Measurements from ENCODE around the gene PLCL1.

The PLCL1 gene

DNA sequence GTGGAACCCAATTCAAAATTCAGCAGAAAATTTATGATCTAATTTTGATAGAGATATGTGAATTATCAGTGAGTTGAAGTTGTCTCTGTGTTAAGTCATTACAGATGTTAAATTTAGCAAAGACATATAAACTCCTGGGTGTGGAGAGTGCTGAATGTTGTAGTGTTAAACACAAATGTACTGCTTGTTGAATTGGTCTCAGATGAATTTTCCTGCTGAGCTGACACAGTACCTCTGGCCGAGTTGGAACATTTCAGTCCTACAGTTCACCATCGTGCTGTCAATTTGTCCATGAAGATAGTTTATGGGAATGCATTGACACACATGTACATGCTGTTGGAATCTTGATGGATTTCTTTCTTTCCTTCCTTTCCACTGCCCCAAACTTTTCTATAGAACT lies 255.9 kb downstream of the PLCL1 start:
- DNase-seq (ENCODE audit: low read depth): no peak

DNA sequence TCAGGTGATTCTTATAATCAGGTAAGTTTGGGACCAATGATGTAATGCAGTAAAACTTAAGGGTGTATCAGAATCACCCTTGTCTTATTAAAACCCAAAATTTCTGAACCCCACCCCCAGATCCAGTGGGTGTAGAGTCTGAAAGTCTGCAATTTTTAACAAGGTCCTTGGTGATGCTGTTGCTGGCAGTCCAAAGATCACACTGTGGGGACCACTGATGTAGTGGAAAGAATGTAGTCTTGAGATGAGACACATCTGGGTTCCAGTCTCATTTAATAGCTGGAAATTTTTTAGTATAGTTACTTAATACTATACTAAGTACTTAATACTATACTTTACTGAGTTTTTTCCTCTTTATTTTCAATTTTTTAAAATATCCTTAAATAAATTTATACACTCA lies 258.4 kb downstream of the PLCL1 start:
- DNase-seq (ENCODE audit: low read depth): no peak

DNA sequence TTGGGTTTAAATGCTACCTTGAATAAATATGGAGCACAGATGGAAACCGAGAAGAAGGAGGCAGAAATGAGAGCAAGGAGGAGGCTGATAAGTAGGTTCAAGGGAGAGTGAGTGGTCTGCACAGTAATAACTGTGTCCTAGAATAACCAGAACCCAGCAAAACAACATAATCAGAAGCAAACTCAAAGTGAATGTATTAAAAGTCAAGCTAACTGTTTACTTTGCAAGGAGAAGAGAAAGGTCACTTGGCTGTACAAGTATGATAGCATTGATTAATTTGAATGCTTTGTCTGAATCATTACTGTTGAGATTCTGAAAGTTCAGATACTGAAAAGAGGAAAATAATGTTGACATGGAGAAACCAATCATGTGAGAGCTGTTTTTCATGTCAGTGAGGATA lies 258.8 kb downstream of the PLCL1 start:
- DNase-seq (ENCODE audit: low read depth): no peak

DNA sequence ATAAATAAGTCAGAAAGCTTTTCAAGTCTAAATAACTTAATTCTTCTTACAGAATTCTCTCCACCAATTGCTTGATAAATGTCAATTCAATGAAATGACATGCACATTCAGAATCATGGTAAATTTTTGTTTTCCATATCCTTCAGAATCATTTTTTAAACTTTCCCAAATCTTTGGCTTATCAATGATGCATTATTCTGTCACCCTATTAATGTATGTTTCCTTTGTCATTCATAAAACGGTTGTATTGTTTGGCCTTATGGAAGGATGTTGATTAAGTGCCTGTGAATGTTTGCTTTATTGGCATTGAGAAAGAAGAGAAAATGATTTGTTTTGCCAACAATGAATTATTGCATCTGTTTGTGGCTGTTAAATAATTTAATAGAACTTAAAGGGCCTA lies 260.9 kb downstream of the PLCL1 start:
- no peak for DNase-seq (ENCODE audit: low read depth)

DNA sequence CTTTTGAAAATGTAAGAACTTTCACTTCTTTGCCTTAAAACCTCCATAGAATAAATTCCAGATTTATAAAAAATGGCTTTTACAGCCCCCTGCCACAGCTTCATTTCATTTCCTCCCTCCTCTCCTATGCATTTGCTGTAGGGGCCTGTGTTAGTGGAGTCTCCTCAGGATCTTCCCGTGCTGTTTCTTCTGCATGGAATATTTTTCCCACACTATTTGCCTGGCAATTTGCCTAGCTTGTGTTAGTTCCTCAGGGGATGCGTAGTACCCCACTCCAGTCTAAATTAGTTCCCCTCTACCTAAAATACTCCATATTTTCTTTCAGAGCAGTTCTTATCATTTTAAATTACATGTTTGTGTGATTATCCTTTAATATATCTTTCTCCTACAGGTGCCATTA lies 262.2 kb downstream of the PLCL1 start:
- DNase-seq (ENCODE audit: low read depth): no peak

DNA sequence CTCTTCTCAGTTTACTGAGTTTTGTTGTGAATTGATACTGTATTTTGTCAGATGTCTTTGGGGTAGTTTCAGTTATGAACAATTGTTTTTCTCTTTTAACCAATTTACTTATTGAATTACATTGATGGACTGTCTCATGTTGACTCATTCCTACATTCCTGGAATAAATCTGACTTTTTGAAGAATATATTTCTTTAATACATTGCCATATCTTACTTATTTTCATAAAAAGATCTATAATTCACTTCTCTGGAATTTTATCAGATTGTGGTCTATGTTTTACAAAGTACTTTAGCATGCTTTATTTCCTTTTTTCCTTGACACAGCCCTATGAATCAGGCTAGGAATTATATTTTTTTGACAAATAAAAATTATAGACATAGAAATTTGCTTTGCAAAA lies 268.3 kb downstream of the PLCL1 start:
- DNase-seq (ENCODE audit: low read depth): no peak

DNA sequence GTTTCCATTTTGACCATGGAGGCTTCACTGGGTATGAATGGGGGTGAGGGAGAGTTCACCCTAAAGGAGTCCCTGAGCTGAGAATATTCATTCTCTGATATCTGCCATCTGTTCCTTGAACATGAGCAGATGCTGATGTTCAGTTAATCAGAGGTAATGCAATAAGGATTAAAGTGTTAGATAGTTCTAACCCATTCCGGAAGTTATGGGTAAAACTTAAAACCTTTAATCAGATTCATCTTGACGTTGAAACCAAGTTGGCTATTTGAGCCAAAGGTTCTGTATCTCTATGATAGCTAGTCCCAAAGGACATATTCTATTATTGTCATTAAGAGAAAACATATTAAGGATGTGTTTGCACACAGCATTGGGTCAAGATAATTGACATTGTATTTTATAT lies 268.9 kb downstream of the PLCL1 start:
- DNase-seq (ENCODE audit: low read depth): no peak

DNA sequence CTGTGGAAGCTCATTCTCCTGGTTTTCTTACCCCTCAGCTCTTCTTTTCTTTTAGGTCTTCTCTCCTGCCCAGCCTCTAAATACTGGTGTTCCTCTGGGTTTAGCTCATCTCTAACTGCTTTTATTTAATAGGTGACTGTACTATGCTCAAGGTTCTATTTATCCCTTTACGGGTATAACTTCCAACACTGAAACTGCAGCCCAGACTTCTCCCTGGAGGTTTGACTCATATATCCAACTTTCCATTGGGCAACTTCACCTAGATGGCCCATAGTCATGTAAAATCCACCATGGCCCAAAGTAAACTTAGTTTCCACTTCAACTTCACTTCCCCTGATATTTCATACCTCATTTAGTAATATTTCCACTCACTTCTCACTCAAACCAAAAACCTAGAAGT lies 273.1 kb downstream of the PLCL1 start:
- DNase-seq (ENCODE audit: low read depth): no peak

DNA sequence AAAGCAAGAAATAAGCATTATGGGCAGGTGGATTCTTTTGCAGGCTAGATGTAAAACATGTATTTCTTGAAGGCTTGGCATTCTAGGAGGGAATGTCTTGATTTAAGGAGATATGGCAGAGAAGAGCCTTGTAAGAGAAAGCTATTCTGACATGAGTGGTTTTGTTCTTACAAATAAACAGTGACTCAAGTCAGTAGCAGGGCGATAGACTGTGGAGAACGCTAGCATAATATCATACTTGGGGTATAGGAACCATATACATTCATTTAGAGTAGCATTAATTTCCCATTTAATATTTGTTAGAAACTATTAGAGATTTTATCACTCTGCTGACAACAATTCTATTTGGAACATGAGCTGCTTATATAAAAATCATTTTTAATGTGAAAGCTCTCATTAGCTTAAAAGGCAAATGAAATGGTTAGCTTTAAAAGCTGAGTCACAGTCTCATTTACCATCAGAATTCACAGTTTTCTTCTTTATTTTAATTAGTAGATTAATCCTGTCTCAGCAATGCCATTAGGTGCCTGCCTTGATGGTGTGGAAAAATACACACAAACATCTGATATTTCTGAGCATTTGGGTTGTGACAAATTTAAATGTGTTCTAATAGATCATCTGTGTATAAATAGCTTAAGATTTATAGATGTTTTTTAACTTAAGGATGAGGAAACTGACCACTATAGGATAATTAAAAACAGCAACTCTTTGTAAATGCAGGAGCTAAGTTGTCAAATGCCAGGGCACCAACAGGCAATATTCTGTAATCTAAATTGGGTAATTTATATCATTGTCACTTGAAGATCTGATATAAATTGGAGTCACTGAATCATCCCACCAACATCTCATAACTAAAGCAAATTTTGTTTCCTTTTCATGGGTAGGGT lies 276.7 kb downstream of the PLCL1 start:
- no peak for DNase-seq (ENCODE audit: low read depth)

DNA sequence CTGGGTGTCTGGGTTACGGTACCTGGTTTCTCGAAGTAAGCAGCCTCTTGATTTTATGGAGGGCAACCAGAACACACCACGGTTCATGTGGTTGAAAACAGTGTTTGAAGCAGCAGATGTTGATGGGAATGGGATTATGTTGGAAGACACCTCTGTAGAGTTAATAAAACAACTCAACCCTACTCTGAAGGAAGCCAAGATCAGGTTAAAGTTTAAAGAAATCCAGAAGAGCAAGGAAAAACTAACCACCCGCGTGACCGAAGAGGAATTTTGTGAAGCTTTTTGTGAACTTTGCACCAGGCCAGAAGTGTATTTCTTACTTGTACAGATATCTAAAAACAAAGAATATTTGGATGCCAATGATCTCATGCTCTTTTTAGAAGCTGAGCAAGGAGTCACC lies 279.8 kb downstream of the PLCL1 start:
- DNase-seq (ENCODE audit: low read depth): no peak

DNA sequence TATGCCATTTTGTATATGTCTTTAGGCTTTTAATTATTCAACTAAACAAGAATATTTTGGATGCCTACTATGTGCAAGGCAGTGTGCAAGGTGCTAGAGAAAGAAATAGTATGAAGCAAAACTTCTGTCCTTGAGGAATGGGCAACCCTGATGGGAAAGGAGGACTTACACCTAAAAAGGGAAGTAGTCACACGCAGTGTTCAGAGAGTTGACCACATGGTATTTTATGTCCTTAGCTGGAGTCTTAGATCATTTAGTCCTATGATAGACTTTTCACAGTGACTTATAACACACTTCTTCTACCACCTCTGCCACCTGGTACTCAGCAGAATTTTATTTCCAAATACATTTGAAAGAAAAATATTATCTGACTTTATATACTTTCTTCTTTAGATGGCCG lies 291.6 kb downstream of the PLCL1 start:
- DNase-seq (ENCODE audit: low read depth): no peak

DNA sequence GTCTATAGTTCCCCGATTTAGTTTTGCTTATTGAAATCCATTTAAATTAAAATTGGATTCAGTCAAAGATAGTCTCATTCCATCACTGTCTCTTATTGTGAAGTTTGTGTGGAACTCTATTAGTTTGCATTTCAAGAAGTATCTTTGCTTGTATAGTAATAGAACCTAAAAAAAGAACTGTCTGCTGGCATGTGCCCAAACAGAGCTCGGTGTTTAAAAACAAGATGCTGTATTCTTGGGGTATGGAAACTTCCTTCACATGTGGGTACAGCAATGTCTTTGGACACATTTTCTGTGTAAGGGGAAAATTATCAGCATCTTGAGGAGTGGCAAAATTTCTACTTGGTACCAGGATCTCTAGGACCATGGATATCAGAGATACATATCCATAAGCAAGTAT lies 292.6 kb downstream of the PLCL1 start:
- DNase-seq (ENCODE audit: low read depth): no peak

DNA sequence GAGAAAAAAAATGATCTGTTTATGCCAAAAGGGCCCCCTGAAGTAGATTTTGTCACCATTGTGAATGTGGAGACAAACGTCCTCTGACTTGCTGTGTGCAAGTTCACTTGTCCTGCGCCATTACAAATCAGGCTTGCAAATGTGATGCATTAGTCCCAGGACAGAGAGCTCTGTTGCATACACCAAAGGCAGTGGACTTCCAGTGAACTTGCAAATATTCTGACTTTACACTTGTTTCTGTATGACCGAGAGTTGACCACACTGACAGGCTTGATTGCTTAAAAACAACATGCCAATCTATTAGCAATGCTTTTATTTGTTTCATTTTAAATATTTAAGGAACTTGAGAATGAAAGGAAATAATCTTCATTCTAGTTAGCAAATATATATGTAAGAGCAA lies 293.2 kb downstream of the PLCL1 start:
- no peak for DNase-seq (ENCODE audit: low read depth)

DNA sequence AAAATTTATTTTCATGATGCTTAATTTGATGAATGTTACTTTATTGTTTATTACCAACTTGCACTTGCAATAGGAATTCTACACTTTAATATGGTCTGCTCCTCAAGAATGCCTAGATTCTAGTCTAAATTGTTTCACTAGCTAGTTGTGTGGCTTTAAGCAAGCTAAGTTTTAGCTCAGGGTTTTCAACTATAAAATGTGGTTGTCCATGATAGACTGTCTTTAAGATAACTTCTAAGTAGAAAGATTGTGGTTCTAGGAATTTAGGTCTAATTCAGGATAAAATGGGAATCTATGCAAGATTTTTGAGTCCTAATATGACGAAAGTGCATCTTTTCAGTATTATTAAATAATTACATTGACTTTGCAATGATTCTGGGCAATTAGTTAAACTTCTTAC lies 294.0 kb downstream of the PLCL1 start:
- no peak for DNase-seq (ENCODE audit: low read depth)

DNA sequence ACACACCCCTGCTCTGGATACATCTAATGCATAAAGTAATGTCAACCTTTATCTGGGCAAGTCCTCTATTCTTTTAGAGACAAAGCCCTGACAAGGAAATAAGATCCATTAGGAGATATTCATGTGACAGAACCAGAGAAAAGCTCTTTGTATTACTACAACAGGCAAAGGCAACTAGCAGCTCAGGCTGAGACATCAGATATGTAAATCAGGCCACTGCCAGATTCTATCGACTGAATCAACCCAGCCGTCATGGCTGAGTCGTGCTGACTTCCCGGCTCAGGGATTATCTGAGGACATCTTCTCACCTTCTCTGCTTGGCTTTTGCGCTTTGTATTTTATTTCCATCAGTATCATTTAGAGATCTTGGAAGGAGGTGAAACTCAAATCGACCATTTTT lies 294.5 kb downstream of the PLCL1 start:
- DNase-seq (ENCODE audit: low read depth): no peak

DNA sequence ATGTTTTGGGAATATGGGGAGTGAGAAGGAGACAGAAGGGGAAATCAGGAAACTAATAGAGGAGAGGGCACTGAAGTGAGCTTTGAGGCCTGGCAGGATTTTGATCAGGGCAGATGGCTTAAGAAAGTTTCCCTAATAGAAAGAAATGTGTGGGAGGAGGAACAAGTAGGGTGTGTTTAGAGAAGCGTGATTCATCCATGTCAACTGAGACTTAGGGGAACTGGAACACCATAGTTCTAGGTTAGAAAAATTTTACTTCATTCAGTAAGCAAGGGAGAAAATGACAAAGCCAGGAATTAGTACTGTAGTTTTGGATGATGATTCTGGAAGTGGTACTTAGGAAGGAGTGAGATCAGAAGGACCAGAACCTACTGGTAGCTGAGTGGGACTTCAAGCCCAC lies 296.0 kb downstream of the PLCL1 start:
- no peak for DNase-seq (ENCODE audit: low read depth)

DNA sequence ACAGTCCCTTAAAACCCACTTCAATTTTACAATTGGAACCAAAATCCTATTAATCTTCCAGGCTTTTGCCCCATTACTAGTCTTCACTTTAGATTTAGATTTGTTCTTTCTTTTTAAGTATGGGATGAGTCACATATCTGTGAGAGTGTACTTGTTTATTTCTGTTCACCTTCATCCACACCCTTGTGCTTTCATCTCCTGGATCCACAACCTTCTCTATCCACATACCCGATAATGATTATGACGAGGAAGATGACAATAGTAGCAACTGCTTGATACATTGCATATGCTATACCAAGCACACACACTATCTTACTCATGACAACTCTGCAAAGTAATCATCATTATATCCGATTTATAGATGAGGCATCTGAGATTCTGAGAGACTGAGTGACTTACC lies 297.3 kb downstream of the PLCL1 start:
- DNase-seq (ENCODE audit: low read depth): no peak

DNA sequence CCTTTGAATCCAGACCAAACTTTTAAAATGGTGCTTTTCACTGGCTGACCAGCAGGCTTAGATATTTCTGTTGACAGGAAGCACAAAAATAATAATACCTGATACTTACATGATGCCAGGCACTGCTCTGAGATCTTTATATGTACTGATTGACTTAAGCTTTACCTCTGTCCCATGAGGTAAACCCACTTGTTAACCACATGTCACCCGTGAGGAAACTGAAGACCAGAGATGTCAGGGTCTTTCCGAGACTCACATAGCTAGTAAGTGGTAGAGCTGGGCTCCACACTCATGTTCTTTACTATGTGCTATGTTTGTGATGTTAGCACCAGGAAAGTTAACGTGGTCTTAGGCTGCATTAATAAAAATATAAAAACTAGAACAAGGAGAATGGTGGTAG lies 297.7 kb downstream of the PLCL1 start:
- no peak for DNase-seq (ENCODE audit: low read depth)

DNA sequence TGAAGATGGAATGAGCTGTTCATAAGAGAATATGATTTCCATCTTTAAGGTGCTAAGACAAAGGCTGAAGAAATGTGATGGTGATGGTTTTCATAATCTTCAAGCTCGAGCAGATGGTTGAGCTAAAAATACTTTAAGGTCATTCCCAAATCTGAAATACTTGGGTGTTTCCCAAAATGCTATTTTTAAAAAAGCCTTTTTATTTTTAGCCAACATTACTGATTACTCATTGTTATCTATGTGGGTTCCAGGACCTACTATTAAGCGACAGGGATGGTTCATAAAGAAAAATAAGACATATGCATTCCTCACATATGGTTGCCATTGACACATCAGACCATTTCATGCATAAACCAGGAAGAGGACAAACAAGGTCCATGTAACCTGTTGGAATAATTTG lies 298.5 kb downstream of the PLCL1 start:
- no peak for DNase-seq (ENCODE audit: low read depth)

DNA sequence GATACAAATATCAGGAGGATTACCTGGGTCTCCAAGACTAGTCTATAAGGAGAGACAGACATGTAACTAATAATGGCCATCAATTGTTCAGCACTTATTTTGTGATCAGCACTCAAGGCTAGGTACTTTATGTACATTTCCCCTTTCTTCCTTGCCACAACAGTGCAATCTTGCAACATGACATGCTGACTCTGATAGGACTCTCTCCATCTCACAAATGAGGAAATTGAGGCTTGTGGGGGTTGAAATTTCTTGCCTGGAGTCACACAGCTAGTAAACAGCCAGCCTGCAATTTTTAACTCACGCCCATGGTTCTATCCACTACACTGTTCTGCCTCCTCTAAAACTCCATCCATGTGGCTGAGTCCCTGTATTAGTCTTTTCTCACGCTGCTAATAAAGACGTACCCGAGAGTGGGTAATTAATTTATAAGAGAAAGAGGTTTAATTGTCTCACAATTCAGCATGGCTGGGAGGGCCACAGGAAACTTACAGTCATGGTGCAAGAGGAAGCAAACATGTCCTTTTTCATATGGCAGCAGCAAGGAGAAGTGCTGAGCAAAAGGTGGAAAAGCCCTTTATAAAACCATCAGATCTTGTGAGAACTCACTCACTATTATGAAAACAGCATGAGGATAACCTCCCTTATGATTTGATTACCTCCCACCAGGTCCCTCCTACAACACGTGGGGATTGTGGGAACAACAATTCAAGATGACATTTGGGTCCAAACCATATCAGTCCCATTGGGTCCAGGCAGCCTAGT lies 302.4 kb downstream of the PLCL1 start:
- no peak for DNase-seq (ENCODE audit: low read depth)

DNA sequence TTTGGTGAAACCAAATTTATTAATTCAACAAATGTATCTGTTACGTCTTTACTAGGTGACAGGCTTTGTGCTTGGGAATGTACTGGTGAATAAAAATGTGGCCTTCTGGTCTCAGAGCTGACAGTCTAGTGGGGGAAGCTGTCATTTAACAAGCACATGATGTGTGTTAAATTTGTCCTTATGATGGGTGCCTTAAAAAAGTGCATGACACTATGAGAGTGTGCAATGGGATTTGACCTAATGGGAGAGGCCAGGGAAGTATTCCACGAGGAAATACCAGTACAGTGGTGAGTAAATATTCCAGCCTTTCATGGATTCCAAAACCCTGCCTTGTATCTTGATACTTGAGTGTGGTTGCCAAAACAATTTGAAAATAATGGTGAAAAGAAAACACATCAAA lies 308.9 kb downstream of the PLCL1 start:
- no peak for DNase-seq (ENCODE audit: low read depth)

DNA sequence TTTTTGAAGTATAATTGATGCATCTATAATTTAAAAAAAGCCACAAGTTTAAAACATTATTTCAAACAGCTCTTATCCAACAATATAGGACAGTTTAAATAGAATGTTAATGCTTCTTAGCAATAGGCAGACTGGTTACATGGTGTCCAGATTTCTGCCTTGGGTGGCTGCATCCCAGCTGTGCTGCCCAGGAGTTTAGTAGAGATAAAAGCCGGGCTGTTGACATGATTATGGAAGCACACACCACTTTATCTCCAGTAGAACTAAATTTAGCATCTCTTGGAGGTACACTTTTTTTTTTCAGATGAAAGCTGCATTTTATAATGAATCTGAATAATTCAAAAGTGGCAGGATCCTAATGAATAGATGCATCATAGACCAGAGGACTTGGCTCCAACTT lies 309.7 kb downstream of the PLCL1 start:
- DNase-seq (ENCODE audit: low read depth): no peak

DNA sequence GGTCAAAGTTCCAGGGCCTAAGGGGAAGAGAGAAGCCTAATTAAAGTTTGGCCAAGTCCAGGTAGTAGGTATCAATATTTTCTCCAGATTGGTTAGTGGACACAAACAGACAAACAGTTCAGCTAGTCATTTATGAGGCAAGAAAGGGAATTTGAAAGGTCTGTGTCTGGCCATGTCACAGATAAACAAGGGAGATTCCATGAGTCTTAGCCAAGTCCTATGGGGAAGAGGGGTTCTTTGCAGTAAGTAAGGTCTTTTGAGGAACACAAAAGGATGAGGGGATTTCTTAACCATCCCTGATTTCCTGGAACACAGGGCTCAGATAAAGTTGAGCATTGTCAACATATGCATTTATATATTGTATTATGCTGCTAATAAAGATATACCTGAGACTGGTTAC lies 310.8 kb downstream of the PLCL1 start:
- no peak for DNase-seq (ENCODE audit: low read depth)

DNA sequence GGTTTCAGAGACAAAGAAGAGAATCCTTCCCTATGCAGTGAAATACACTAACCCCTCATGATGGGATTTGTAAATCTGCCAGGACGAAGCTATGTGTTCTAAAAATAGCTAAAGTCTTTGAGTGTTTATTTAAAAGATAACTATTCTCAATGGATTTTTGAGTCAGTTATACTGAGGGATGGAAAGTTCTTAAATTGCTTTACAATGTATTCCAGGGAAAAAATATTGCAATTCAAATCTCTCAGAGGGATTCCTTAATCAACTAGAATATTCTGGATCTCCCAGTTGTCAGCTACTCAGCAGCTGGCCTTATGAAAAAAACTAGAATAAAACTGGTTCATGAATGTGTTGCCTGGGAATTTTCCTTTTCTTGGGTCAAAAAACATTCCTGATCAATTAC lies 312.4 kb downstream of the PLCL1 start:
- no peak for DNase-seq (ENCODE audit: low read depth)

Measured in activated T-cell treated with anti-CD3 and anti-CD28 coated beads for 48 hours (primary cell).